Stimulated activated effector memory CD8-positive, alpha-beta T cell treated with anti-CD3 and anti-CD28 coated beads, Interleukin-12 subunit alpha, Interleukin-12 subunit beta, amount 100 ng/mL, for 72 hours (primary cell): ENCODE measurements around the gene KLHL29.
A peak's percentile ranks its signal among the peaks of the same experiment; 100 is the strongest.

Source experiments
- ATAC-seq: fragments of 150-1000 bp; cut with Tn5 transposase; 2 replicates; pipeline ENCODE4 v1.10.0; 2021
- DNase-seq, 2 donors: peaks; one replicate each; pipeline ENCODE4 v3.0.0; 2021 to 2022; ENCODE audit warnings: low spot score in 2 of 2
- H3K27ac Mint-ChIP-seq: one replicate; pipeline ENCODE4 v1.8.0; 2022; ENCODE audit warnings: mild to moderate bottlenecking, mixed read lengths
- H3K36me3 Mint-ChIP-seq: one replicate; pipeline ENCODE4 v1.8.0; 2022; ENCODE audit warnings: mild to moderate bottlenecking, mixed read lengths
- H3K4me1 Mint-ChIP-seq: one replicate; pipeline ENCODE4 v1.8.0; 2022; ENCODE audit warnings: mixed read lengths
- H3K4me3 Mint-ChIP-seq: one replicate; pipeline ENCODE4 v1.8.0; 2022; ENCODE audit warnings: mild to moderate bottlenecking, mixed read lengths
- H3K9me3 Mint-ChIP-seq: one replicate; pipeline ENCODE4 v1.8.0; 2022; ENCODE audit warnings: mixed read lengths

KLHL29 gene

GRCh38 chr2:23530909-23531276 is 145.9 kb downstream of the KLHL29 start:
- no peaks in the 10 kb centered on the region for H3K36me3 Mint-ChIP-seq
- peaks cover 14% of the 10 kb centered on the region for H3K4me1 Mint-ChIP-seq
- H3K4me3 Mint-ChIP-seq: no peak overlapping the region
- no peak for ATAC-seq
- no peaks in the 10 kb centered on the region for H3K9me3 Mint-ChIP-seq
- no peak overlapping the region for H3K27ac Mint-ChIP-seq
- no peak for DNase-seq

- Mint-ChIP-seq H3K4me1 (peaks cover 10% of the 10 kb centered on the region), H3K9me3 (no peaks in the 10 kb centered on the region), H3K27ac (no peak overlapping the region), H3K4me3 (no peak overlapping the region), H3K36me3 (no peaks in the 10 kb centered on the region)
- DNase-seq (no peak), ATAC-seq (no peak)
Measured at GRCh38 chr2:23531280-23531679, 146.3 kb downstream of the KLHL29 start.

GRCh38 chr2:23531881-23532280 is 146.9 kb downstream of the KLHL29 start:
- DNase-seq (no peak), ATAC-seq (no peak)
- Mint-ChIP-seq H3K9me3 (no peaks in the 10 kb centered on the region), H3K36me3 (no peaks in the 10 kb centered on the region), H3K4me1 (peaks cover 9% of the 10 kb centered on the region), H3K4me3 (no peak overlapping the region), H3K27ac (no peak overlapping the region)

GRCh38 chr2:23532391-23533337 is 147.7 kb downstream of the KLHL29 start:
- H3K9me3 Mint-ChIP-seq: no peaks in the 10 kb centered on the region
- H3K27ac Mint-ChIP-seq: peak overlapping the region; percentile 85
- H3K36me3 Mint-ChIP-seq: no peaks in the 10 kb centered on the region
- H3K4me1 Mint-ChIP-seq: peaks cover 9% of the 10 kb centered on the region
- peak; percentile 44 for ATAC-seq
- DNase-seq: peak in 1 of 2 donors; percentile 49
- peak overlapping the region; percentile 65 for H3K4me3 Mint-ChIP-seq

- H3K36me3 Mint-ChIP-seq: no peaks in the 10 kb centered on the region
- H3K9me3 Mint-ChIP-seq: no peaks in the 10 kb centered on the region
- no peak for ATAC-seq
- peaks cover 9% of the 10 kb centered on the region for H3K4me1 Mint-ChIP-seq
- DNase-seq: no peak
- no peak overlapping the region for H3K4me3 Mint-ChIP-seq
- no peak overlapping the region for H3K27ac Mint-ChIP-seq
Measured at GRCh38 chr2:23533338-23533695, 148.3 kb downstream of the KLHL29 start.

GRCh38 chr2:23534771-23535170 is 149.8 kb downstream of the KLHL29 start:
- no peaks in the 10 kb centered on the region for H3K9me3 Mint-ChIP-seq
- H3K4me3 Mint-ChIP-seq: no peak overlapping the region
- ATAC-seq: no peak
- no peaks in the 10 kb centered on the region for H3K36me3 Mint-ChIP-seq
- DNase-seq: no peak
- H3K27ac Mint-ChIP-seq: no peak overlapping the region
- peaks cover 9% of the 10 kb centered on the region for H3K4me1 Mint-ChIP-seq

- ATAC-seq (no peak), DNase-seq (no peak)
- Mint-ChIP-seq H3K36me3 (no peaks in the 10 kb centered on the region), H3K27ac (no peak overlapping the region), H3K4me3 (no peak overlapping the region), H3K9me3 (no peaks in the 10 kb centered on the region), H3K4me1 (peaks cover 9% of the 10 kb centered on the region)
Measured at GRCh38 chr2:23536326-23536725, 151.3 kb downstream of the KLHL29 start.

- H3K27ac Mint-ChIP-seq: no peak overlapping the region
- DNase-seq: no peak
- peaks cover under 1% of the 10 kb centered on the region for H3K4me1 Mint-ChIP-seq
- H3K4me3 Mint-ChIP-seq: no peak overlapping the region
- ATAC-seq: no peak
- no peaks in the 10 kb centered on the region for H3K9me3 Mint-ChIP-seq
- H3K36me3 Mint-ChIP-seq: no peaks in the 10 kb centered on the region
Measured at GRCh38 chr2:23537991-23538390, 153.0 kb downstream of the KLHL29 start.

- Mint-ChIP-seq H3K9me3 (no peaks in the 10 kb centered on the region), H3K4me1 (no peaks in the 10 kb centered on the region), H3K36me3 (no peaks in the 10 kb centered on the region), H3K4me3 (no peak overlapping the region), H3K27ac (no peak overlapping the region)
- no peak for DNase-seq
- no peak for ATAC-seq
Measured at GRCh38 chr2:23538566-23538965, 153.6 kb downstream of the KLHL29 start.

GRCh38 chr2:23540804-23541360 is 155.9 kb downstream of the KLHL29 start:
- Mint-ChIP-seq H3K4me1 (no peaks in the 10 kb centered on the region), H3K27ac (no peak overlapping the region), H3K9me3 (no peaks in the 10 kb centered on the region), H3K36me3 (no peaks in the 10 kb centered on the region), H3K4me3 (no peak overlapping the region)
- ATAC-seq (no peak), DNase-seq (no peak)

- H3K36me3 Mint-ChIP-seq: no peaks in the 10 kb centered on the region
- no peak overlapping the region for H3K27ac Mint-ChIP-seq
- ATAC-seq (no peak), DNase-seq (no peak)
- H3K4me3 Mint-ChIP-seq: no peak overlapping the region
- no peaks in the 10 kb centered on the region for H3K4me1 Mint-ChIP-seq
- H3K9me3 Mint-ChIP-seq: no peaks in the 10 kb centered on the region
Measured at GRCh38 chr2:23541503-23542229, 156.7 kb downstream of the KLHL29 start.

GRCh38 chr2:23542230-23542789 is 157.3 kb downstream of the KLHL29 start:
- H3K27ac Mint-ChIP-seq: no peak overlapping the region
- H3K9me3 Mint-ChIP-seq: no peaks in the 10 kb centered on the region
- ATAC-seq: no peak
- no peaks in the 10 kb centered on the region for H3K4me1 Mint-ChIP-seq
- H3K4me3 Mint-ChIP-seq: no peak overlapping the region
- no peaks in the 10 kb centered on the region for H3K36me3 Mint-ChIP-seq
- DNase-seq: no peak

GRCh38 chr2:23543302-23543701 is 158.3 kb downstream of the KLHL29 start:
- ATAC-seq: no peak
- no peaks in the 10 kb centered on the region for H3K9me3 Mint-ChIP-seq

GRCh38 chr2:23543728-23544127 is 158.7 kb downstream of the KLHL29 start:
- Mint-ChIP-seq H3K27ac (no peak overlapping the region), H3K4me1 (no peaks in the 10 kb centered on the region), H3K9me3 (no peaks in the 10 kb centered on the region), H3K4me3 (no peak overlapping the region), H3K36me3 (no peaks in the 10 kb centered on the region)
- ATAC-seq: no peak
- no peak for DNase-seq

More at GRCh38 chr2:23543302-23543701, 158.3 kb downstream of the KLHL29 start:
- Mint-ChIP-seq H3K36me3 (no peaks in the 10 kb centered on the region), H3K4me3 (no peak overlapping the region), H3K4me1 (no peaks in the 10 kb centered on the region), H3K27ac (no peak overlapping the region)
- no peak for DNase-seq

GRCh38 chr2:23544589-23545295 is 159.8 kb downstream of the KLHL29 start:
- no peaks in the 10 kb centered on the region for H3K36me3 Mint-ChIP-seq
- ATAC-seq (no peak), DNase-seq (no peak)
- no peaks in the 10 kb centered on the region for H3K4me1 Mint-ChIP-seq
- H3K27ac Mint-ChIP-seq: no peak overlapping the region
- H3K9me3 Mint-ChIP-seq: no peaks in the 10 kb centered on the region
- H3K4me3 Mint-ChIP-seq: no peak overlapping the region
